Cardiac ventricle fibroblast (primary cell): Measurements from ENCODE around the gene CARMIL1. TPM values are rescaled to one million over a fixed set of nuclear protein-coding genes. Genes with fewer than 3 reads are reported as not detected.

Experiments used
- total RNA-seq: library from RNA; depleted of rRNA; stranded (reverse); fragments of >200 nt; gene quantifications from 2 replicates; pipeline ENCODE4 v1.2.3, GENCODE V29; 2015

CARMIL1 gene
- total RNA-seq: 15.5 and 20.6 TPM in 2 replicates

DNA sequence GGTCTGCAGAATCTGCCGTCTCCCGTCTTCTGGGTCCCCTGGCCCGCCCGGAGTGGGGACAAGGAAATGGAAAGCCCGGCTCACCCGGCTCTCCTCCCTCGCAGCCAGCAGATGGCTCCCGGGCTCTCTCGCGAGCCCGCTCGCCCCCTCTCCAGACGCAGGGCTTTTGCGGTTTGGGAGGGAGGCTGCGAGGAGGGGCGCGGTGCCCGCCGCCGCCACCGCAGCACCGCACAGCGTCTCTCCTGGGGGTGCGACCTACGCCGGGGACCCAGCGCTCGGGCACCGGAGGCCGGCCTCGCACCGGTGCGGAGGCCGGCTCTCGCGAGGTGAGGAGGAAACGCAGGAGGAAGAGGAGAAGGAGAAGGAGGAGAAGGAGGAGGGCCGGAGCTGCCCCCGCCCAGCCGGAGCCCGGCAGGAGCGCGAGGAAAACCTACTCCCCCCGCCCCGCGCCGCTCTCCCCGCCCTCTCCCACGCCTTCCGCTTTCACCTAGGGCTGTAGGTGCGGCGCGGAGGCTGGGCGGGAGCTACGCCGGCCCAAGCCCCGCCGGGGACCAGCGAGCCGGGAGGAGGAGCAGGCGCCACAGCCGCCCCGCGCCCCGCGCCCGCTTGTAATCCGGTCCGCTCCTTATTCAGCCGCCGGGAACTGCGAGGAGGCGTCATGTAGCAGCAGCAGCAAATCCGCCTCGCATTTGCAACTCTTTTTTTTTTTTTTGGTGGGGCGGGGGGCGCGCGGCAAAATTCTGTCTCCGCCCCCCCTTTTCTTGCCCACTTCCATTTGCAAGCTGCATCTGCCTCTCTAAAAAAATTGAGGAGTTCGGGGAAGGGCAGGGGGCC, at the start of gene CARMIL1:
Gene CARMIL1, plus strand, starts transcription at position 461 of the 834 bp plus-strand sequence. CDS start 422 bp downstream, outside the sequence.

DNA sequence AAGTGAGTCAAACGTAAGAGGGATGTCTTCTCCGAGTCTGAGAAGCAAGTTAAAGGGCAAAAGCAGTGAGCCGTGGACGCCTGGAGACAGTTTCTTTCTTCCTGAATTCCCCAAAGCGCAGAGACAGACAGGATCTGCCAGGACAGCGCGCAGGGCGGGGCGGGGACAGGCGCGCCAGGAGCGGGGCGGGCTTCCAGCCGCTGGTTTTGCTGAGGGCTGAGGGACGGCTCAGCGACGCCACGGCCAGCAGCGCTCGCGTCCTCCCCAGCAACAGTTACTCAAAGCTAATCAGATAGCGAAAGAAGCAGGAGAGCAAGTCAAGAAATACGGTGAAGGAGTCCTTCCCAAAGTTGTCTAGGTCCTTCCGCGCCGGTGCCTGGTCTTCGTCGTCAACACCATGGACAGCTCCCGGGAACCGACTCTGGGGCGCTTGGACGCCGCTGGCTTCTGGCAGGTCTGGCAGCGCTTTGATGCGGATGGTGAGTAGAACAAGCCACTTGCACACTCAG, 372.9 kb downstream of the CARMIL1 start, which contains the start of gene SCGN:
Gene SCGN, plus strand, starts transcription at position 209 of the 509 bp plus-strand sequence. Its CDS starts 189 bp downstream, at position 398.

